Hematopoietic multipotent progenitor cell treated with erythropoietin and hydrocortisone succinate and interleukin-3 and kit ligand, for 17 days (in vitro differentiated cells): Measurements from ENCODE around the gene RET.
"Not testable (repeated sequence)": the region's sequence is repeated elsewhere in the genome, so short reads cannot be mapped to it uniquely, and the experiment has no call there.

Experiments used
- DNase-seq: peaks from one replicate; pipeline ENCODE4 v3.0.0-alpha.2; 2015; ENCODE audit warnings: low spot score

The RET gene

DNA sequence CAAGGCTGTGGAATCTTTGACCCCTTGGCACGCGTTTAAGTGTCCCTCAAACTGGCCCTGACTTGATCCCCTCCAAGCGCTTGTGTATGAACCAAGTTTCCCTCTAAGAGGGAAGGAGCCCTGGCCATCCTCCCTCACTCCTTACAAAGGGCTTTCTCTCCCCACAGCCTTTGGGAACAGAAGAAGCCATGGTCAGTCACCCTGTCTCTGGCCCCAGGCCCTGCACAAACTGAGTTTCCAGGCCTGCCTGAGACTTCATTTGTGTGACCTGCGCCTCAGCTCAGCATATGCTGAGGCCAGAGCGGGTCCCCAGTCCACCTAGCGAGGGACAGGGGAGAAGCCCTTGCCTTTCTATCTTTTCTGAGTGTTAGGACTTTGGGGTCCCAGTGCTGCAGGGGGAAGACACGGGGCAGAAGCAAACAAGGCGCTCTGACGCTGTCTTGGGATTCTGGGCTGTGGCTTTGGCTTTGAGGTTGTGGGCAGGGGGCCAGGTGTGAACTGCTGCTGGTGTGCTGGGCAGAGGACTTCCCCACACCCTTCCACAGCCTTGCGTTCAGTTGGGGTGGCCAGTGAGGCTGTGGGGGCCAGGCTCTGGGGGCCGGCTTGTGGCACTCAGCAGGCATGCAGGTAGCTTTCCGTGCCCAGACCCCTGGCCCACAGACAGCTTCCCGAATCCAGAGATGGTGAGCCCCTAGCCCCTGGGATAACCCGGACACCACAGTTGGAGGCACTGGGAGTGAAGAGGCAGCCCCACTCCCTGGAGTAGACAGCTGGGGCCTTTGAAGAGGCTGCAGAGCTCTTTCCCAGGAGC, 1.5 kb downstream of the RET start:
- no peak for DNase-seq

DNA sequence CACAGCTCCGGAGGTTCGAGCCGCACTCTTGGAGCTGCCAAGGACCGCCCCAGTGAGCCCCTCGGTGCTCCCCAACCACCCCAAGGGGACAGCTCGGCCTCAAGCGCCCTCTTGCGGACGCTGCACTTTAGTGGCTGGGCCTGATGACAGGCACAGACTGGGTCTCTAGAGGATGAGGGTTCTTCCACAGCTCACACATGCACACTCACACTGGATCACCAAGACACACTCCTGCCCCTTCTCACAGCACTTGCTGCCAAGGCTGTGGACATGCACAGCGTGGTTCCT, 2.1 kb downstream of the RET start:
- DNase-seq = no peak

DNA sequence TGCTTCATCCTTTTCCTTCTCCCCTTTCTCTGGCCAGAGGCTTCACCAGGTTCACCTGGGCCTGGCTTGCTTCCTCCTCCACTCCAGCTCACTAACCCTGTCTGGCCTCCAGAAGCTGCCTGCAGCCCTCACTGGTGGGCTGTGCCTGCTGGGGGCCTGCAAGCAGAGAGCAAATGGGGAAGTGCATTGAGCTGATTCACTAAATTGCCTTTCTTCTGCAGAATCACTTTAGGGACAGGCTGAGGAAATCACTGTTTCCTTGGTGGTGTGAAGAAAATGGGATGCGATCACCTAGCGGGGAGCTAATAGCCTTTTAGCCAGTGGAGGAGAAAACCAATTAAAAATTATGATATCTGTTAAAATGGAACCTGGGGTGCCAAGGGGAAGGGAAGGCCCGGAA, 3.0 kb downstream of the RET start:
- DNase-seq = no peak

DNA sequence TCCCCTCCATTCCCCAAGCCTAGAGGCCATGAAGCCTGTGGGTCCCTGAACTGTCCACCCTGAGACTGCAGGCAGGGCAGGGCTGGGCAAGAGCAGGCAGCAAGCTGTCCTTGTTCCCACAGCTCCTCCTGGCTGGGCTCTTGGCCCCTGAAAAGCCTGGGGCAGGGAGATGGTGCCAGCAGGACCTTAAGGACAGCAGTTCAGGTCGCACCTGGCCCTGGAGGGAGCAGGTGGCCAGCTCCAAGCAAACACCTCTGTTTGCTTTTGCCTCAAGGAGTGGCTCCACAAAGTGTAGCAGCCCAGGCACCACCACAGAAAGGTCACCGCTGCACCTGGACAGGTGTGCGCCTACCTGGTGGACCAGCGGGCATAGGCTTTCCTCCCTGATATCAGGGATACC, 5.2 kb downstream of the RET start:
- no peak for DNase-seq

DNA sequence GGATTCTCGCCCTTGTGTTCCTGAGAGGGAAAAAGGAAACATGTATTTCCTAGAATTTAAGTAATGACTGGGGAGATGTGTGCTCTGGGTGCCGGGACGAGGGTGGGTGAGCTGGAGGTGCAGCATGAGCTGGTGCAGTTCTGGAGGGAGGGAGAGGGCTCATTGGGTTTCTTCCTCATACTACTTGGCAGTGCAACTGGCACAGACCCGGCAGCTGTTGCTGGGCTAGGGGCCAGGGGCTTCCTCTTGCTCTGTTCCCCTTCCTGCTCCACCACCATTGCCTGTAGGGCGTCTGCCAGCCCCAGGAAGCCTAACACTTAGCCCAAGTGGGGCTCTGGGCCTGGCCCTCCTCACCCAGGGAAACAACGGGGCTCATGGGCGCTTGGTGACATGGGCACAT, 5.9 kb downstream of the RET start:
- DNase-seq = no peak

DNA sequence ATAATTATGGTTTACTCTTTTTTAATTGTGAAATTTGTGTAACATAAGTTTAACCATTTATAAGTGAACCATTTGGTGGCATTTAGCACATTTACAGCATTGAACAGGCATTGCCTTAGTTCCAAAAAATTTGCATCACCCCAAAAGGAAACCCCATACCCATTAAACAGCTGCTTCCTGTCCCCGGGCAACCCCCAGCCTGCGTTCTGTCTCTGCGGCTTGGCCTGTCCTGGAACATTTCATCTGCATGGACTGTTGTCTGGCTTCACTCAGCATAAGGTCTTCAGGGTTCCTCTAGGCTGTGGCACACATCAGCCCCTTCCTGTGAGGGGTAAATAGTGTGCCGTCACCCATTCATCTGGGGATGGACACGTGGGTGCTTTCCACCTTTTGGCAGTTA, 6.9 kb downstream of the RET start:
- DNase-seq = no peak

DNA sequence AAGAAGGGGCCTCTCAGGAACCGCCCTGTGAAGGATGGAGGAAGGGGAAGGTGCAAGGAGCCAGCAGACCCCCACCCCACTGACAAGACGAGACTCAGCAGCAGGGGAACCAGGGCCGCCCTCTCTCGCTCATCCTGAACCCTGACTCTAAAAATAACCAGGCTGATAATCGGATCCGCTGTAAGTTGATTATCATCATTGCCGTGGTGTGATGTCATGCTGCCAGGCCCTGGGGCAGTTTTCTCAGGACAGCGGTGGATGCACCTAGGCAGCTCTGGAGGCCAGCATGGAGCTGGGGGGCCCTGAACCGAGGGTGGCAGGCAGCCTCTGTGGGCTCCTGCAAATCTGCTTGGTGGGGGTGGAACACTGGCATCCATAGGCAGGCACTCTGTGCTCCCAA, 7.9 kb downstream of the RET start:
- DNase-seq = no peak

DNA sequence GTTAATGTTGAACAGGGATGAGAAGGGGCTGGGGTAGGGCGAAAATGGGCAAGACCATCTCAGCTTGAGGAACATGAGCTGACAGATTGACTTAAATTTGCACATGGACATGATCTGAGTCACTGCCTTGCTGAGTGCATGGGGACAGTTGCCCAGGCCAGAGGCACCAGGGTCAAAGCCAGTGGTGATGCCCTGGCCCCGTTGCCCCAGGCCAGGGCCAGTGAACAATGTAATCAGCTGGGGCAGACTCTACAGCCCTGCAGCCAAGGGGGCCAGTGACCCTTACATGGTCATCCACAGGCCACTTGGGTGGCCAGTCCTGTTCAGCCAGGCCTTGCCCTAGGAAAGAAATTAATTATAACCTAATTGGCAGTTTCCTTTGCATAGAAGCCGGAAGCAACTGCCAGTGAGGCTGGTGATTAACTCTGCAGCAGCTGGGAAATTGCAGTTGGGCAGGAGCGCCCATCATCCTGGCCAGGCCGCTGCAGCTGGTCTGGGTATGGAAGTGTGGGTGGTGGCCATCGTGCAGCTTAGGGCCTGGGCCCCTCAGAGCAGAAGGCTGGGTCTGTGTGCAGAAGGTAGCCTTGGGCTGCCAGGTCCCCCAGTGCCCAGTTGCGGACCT, 9.6 kb downstream of the RET start:
- no peak for DNase-seq

DNA sequence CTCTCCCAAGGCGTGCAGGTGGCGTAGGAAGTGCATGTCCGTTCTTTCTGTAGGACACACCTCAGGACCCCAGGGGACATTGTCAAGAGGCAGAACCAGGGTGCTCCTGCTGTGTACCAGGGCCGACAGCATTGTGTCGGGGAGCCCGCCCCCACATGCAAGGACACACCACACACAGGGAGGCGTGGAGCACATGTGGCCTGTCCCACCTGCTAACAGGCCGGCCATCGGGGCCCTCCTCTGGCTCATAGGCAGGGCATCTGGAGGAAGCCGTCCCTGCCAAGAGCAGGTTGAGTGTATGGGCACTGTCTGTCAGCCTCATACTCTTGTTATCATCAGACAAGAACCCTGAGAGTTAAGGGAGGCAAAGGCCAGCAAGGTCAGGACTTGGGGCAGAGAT, 12.7 kb downstream of the RET start:
- DNase-seq = no peak

DNA sequence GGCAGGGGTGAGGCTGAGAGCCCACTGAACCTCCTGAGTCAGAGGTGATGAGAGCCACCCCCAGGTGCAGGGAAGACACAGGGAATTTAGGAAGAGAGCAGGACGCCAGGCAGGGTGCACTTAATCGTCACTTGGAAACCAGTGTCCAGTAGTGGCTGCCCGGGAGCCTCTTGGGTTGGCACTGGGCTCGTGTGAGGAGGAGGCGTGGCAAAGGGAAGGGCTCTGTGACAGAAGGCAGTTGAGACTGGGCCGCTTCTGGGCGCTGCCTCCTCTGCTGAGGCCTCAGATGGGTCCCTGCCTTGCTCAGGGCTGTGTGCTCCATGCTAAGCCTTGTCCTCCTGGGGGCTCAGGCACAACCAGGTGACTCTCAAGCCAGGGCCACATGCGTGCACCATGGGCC, 13.3 kb downstream of the RET start:
- DNase-seq = no peak

DNA sequence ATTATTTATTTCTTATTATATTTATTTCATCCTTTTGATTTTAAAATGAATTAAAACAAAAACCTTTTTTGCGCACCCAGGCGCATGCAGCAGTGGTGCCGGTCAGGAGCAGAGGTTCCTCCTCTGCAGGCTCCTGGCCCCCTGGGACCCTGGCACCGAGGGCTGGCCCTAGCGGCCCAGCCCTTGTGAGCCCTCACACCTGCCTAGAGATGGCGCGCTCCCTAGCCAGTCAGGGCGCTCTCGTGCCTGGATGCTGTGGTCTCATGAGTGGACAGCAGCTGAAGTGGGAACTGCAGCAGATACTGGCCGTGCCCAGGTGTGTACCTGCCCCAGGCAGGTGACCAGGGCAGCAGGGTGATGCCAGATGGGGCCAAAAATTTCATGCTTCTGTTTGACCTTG, 13.8 kb downstream of the RET start:
- DNase-seq = no peak

DNA sequence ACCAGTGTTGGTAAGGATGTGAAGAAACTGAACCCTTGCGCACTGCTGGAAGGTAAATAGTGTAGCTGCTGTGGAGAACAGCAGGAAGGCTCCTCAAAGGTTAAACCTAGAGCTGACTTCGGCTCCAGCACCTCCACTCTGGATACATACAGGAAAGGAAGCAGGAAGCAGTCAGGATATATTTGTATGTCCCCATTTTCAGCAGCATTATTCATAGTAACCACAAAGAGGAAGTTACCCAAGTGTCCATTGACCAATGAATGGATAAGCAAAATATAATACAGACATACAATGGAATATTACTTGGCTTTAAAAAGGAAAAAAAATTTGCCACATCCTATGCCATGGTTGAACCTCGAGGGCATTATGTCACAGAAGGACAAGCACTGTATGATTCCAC, 15.0 kb downstream of the RET start:
- no peak for DNase-seq

DNA sequence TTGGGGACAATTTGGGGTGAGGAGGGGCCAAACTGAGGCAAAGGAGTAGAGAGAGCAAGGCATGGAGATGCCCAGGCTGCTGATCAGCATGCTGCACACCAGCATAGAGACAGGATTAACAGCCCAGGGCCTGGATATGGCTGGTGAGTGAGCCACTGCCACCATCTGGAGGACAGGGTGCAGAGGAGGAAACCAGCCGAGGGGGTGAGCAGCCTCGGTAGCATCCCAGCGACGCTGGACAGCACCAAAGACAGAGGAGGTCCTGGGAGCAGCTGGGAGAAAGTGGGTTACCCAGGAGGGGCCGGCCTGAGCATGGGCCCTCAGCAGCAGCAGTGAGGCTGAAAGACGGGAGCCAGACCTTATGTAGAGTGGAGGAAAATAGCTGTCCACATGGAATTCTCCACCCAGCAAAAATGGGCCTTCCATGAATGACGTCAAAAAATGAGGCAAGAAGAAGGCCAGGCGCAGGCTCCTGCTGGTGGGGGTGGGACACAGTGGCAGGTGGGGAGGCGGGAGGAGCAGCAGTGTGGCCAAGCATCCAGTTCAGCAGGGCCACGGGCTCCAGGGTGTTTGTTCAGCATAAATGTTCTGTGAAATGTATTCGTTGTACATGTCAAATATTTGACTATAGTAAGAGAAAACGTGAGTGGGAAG, 16.7 kb downstream of the RET start:
- DNase-seq = no peak

DNA sequence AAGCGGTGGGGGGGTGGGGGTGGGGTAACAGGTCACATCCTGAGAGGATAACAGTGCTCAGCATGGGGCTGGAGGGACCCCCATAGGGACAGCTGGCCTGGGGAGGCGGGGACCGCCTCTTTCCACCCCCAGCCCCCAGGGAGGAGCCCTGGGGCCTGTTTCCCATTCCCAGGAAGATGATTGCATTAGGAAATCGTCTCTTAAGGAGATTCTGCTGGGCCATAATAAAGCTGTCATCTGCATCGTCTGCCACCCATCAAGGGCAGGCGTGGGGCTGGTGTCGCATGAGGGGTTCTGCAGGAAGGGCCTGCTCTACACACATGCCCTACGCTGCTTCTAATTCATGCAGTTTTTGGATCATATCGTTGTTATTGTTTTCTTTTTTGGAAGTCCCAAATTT, 17.2 kb downstream of the RET start:
- no peak for DNase-seq

DNA sequence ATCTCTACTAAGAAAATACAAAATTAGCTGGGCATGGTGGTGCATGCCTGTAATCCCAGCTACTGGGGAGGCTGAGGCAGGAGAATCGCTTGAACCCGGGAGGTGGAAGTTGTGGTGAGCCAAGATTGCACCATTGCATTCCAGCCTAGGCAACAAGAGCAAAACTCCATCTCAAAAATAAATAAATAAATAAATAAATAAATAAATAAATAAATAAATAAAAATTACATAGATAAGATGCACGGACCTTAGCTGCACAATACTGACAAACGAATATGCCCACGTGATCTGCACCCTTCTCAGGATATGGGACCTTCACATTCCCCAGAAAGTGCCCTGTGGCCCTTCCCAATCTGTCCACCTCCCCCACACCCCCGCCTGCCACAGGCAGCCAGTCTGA, 22.5 kb downstream of the RET start:
- not testable (repeated sequence) for DNase-seq

DNA sequence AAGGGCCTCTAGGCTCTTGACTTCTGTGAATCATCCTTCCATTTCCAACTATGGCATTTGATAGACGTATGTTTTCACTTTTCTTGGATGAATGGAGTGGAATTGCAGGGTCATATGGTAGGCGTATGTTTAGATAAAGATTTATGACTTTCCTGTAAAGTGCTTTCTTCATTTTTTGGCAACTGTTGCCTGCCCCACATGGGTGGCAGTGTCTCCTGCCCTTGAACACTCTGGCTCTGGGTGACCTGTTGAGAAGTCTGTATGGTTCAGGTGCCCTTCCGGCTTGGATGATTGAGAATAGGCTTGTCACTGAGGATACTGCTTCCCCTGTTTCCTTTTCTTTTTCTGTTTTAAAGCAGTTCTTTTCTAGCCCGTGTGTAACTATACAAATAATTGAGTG, 23.1 kb downstream of the RET start:
- no peak for DNase-seq

DNA sequence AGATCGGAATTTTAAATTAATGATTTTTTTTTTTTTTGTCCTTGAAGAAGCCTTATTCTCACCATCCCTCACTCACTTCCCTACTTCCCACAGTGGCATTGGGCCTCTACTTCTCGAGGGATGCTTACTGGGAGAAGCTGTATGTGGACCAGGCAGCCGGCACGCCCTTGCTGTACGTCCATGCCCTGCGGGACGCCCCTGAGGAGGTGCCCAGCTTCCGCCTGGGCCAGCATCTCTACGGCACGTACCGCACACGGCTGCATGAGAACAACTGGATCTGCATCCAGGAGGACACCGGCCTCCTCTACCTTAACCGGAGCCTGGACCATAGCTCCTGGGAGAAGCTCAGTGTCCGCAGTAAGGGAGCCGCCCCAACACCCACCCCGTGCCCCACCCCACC, 23.5 kb downstream of the RET start:
- no peak for DNase-seq

DNA sequence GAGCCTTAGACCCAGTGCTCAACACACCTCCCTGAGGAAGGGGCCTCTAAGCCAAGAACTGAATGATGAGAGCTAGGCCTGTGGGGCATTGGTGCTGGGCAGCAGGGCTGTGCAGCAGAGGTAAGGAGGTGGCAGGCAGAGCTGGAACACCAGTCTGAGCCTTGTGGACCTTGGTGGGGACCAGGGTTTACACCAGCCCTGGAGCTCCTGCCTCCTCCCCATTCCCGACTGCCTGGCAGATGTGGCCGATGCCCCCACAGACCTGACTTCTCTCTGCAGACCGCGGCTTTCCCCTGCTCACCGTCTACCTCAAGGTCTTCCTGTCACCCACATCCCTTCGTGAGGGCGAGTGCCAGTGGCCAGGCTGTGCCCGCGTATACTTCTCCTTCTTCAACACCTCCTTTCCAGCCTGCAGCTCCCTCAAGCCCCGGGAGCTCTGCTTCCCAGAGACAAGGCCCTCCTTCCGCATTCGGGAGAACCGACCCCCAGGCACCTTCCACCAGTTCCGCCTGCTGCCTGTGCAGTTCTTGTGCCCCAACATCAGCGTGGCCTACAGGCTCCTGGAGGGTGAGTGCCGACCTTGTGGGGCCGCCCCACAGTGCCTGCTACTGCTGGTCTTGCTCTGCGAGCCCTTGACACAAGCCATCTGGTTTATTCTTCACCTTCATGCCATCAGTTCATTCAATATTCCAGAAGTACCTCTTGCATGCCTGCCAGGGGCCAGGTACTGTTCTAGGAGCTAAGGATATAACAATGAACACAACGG, 25.4 kb downstream of the RET start:
- no peak for DNase-seq

DNA sequence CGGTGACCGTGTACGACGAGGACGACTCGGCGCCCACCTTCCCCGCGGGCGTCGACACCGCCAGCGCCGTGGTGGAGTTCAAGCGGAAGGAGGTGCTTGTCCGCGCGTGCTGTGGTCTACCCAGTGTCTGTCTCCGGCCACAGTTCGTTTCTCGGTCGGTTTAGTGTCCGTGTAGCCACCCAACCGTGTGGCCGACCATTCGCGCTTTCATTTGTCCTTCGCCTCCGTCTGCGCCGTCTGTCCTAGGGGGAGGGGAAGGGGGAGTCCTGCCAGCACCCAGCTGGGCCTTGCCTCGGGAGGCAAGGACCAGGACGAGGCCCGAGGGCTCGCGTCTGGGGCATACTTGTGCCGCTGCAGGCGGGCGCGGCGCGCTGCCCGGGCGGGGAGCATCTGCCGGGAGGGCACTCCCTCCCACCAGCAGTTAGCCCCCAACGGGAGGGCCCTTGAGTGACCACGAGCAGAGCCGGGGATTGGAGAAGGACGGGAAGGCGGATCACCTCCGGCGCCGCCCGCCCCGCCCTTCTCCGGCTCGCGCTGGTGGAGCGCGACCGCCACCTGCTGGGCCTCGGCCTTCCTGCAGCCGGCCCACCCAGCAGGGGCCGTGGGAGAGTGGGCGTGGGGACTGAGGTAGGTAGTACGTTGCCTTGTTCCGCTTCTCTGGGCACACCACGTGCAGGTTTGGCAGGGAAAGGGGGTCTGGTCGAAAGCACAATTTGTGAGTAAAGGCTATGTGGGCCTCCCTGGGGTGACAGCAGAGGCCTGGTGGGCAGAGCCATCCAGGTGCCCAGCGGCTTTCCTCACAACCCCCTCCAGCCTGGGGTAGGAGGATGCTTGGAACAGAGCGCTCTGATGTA, 28.5 kb downstream of the RET start:
- peak; percentile 38 for DNase-seq

DNA sequence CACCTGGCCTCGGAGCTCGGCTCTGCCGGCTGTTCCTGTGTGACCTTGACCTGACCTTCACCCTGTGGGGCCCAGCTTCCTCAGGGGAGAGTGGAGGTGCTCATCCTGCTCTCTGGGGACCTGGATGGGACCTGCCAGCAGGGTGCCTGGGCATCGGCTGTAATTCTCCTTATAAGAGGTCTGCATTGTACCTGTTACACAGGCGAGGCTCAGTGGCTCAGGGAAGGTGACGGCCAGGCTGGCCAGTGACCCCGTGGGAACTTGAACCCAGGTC, 29.0 kb downstream of the RET start:
- no peak for DNase-seq

DNA sequence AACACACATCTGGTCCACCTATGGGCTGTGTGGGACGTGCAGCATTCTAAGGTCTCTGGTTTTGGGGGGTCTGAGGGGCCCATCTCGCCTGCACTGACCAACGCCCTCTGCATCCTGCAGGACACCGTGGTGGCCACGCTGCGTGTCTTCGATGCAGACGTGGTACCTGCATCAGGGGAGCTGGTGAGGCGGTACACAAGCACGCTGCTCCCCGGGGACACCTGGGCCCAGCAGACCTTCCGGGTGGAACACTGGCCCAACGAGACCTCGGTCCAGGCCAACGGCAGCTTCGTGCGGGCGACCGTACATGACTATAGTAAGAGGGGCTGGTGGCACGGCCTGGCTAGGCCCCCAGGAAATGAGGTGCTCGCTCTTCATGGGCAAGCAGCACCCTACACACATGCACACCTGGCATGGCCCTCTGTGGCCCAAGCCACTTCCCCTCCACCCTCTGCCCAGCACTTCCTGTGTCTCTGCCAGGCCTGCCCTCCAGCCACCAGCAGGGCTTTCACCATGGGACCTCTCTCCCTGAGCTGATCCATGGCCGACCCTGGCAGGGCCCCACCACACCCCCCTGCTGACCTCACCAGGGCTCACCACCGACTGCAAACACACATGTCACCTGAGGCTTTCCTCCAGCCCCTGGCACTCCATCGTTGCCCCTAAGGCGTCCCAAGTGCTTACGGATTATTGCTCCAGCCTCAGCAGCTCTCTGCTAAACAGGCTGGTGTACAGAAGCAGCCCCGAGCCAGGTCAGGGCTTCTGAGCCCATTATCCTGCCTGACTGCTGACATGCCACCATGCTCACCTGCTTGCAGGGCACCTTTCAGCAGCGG, 29.6 kb downstream of the RET start:
- DNase-seq = no peak
